Liver (tissue), 9 donors: Measurements from ENCODE around the gene MEGF6. TPM values are rescaled to one million over a fixed set of nuclear protein-coding genes. Genes with fewer than 3 reads are reported as not detected.

Source experiments
- DNase-seq: peaks from one replicate; pipeline ENCODE4 v3.0.0-alpha.2; 2017; ENCODE audit warnings: low spot score
- H3K27ac ChIP-seq, 2 donors: one replicate each; pipeline ENCODE4 v1.7.0; 2013; ENCODE audit warnings: inconsistent platforms in 2 of 2, low read length in 2 of 2, control low read depth in 1 of 2, low read depth in 1 of 2, mild to moderate bottlenecking in 1 of 2
- H3K27me3 ChIP-seq, 4 donors: one replicate each; pipeline versions ENCODE4 v1.6.1 to v1.7.0; 2013; ENCODE audit warnings: low read length in 3 of 4, inconsistent platforms in 1 of 4, mild to moderate bottlenecking in 1 of 4, moderate library complexity in 1 of 4; ENCODE audit not compliant: control insufficient read depth in 4 of 4, insufficient read depth in 4 of 4
- H3K36me3 ChIP-seq, 4 donors: one replicate each; pipeline versions ENCODE4 v1.6.1 to v1.7.0; 2013; ENCODE audit warnings: low read length in 3 of 4, mild to moderate bottlenecking in 3 of 4, low read depth in 1 of 4, moderate library complexity in 1 of 4; ENCODE audit not compliant: control insufficient read depth in 4 of 4, insufficient read depth in 3 of 4
- H3K4me1 ChIP-seq, 4 donors: one replicate each; pipeline versions ENCODE4 v1.6.1 to v1.7.0; 2013; ENCODE audit warnings: low read length in 3 of 4, mild to moderate bottlenecking in 3 of 4, moderate library complexity in 1 of 4; ENCODE audit not compliant: control insufficient read depth in 4 of 4, insufficient read depth in 4 of 4
- H3K4me3 ChIP-seq, 3 donors: one replicate each; pipeline versions ENCODE4 v1.6.1 to v1.7.0; 2013; ENCODE audit warnings: low read length in 3 of 3, control low read depth in 1 of 3, low read depth in 1 of 3, mild to moderate bottlenecking in 1 of 3
- H3K9ac ChIP-seq, 2 donors: one replicate each; pipeline ENCODE4 v1.7.0; 2013; ENCODE audit warnings: low read length in 2 of 2, mild to moderate bottlenecking in 2 of 2, moderate library complexity in 2 of 2, control low read depth in 1 of 2, low read depth in 1 of 2
- H3K9me3 ChIP-seq, 4 donors: one replicate each; pipeline versions ENCODE4 v1.6.1 to v1.7.0; 2013; ENCODE audit warnings: low read length in 3 of 4; ENCODE audit not compliant: control insufficient read depth in 4 of 4
- ATF3 ChIP-seq: IDR thresholded peaks from 2 replicates; pipeline ENCODE4 v1.6.1; 2016; ENCODE audit warnings: antibody characterized with exemption
- CTCF ChIP-seq: fragments of 150-350 bp; IDR thresholded peaks from 2 replicates; pipeline ENCODE4 v1.5.1; 2017; ENCODE audit warnings: improper control_type of control experiment, low read depth, low read length; ENCODE audit not compliant: missing input control
- EGR1 ChIP-seq, 2 donors: IDR thresholded peaks; 2 replicates each; pipeline ENCODE4 v1.6.1; 2016 to 2018; ENCODE audit warnings: antibody characterized with exemption in 2 of 2, low read depth in 2 of 2
- FOXA1 ChIP-seq: IDR thresholded peaks from 2 replicates; pipeline ENCODE4 v1.6.1; 2016; ENCODE audit warnings: antibody characterized with exemption
- FOXA2 ChIP-seq: IDR thresholded peaks from 2 replicates; pipeline ENCODE4 v1.6.1; 2016; ENCODE audit warnings: antibody characterized with exemption
- GABPA ChIP-seq, 2 donors: IDR thresholded peaks in 1 of 2; conservative IDR thresholded peaks in 1 of 2; 2 replicates each; pipeline ENCODE4 v1.6.1; 2016; ENCODE audit warnings: antibody characterized with exemption in 2 of 2, mild to moderate bottlenecking in 1 of 2, moderate library complexity in 1 of 2
- HNF4A ChIP-seq, 2 donors: conservative IDR thresholded peaks; 2 replicates each; pipeline ENCODE4 v1.6.1; 2016; ENCODE audit warnings: antibody characterized with exemption in 2 of 2, mild to moderate bottlenecking in 2 of 2
- HNF4G ChIP-seq: IDR thresholded peaks from 2 replicates; pipeline ENCODE4 v1.6.1; 2016; ENCODE audit warnings: antibody characterized with exemption
- MAX ChIP-seq: IDR thresholded peaks from 2 replicates; pipeline ENCODE4 v1.6.1; 2016; ENCODE audit warnings: antibody characterized with exemption
- NR2F2 ChIP-seq: IDR thresholded peaks from 2 replicates; pipeline ENCODE4 v1.6.1; 2016; ENCODE audit warnings: antibody characterized with exemption
- RAD21 ChIP-seq, 2 donors: IDR thresholded peaks; 2 replicates each; pipeline ENCODE4 v1.6.1; 2016; ENCODE audit warnings: antibody characterized with exemption in 2 of 2, mild to moderate bottlenecking in 2 of 2
- REST ChIP-seq: IDR thresholded peaks from 2 replicates; pipeline ENCODE4 v1.6.1; 2016; ENCODE audit warnings: antibody characterized with exemption, mild to moderate bottlenecking
- RXRA ChIP-seq, 2 donors: IDR thresholded peaks; 2 replicates each; pipeline ENCODE4 v1.6.1; 2017 to 2018; ENCODE audit warnings: antibody characterized with exemption in 2 of 2, mild to moderate bottlenecking in 1 of 2
- SP1 ChIP-seq: IDR thresholded peaks from 2 replicates; pipeline ENCODE4 v1.6.1; 2018; ENCODE audit warnings: antibody characterized with exemption, mild to moderate bottlenecking
- TAF1 ChIP-seq: conservative IDR thresholded peaks from 2 replicates; pipeline ENCODE4 v1.6.1; 2016; ENCODE audit warnings: antibody characterized with exemption, mild to moderate bottlenecking
- YY1 ChIP-seq: IDR thresholded peaks from 2 replicates; pipeline ENCODE4 v1.6.1; 2016; ENCODE audit warnings: antibody characterized with exemption, mild to moderate bottlenecking
- ZBTB33 ChIP-seq: IDR thresholded peaks from 2 replicates; pipeline ENCODE4 v1.6.1; 2016; ENCODE audit warnings: antibody characterized with exemption
- WGBS: extraction: QIAGEN DNeasy Blood & Tissue Kit; methylation state at CpG from one replicate; pipeline ENCODE4 v1.1.7; 2013; 5-methylcytosine and 5-hydroxymethylcytosine counted together
- polyA plus RNA-seq, 2 donors: library from polyadenylated mRNA; stranded (reverse) in 1 of 2; unstranded in 1 of 2; fragments of 200-250 nt in 1 of 2; fragments of >200 nt in 1 of 2; fragmentation: Nextera tagmentation in 1 of 2; extraction: Ambion mirVana in 1 of 2; gene quantifications; one replicate each; pipeline versions ENCODE4 v1.2.1 to v1.2.3, GENCODE V29; 2013 to 2015
- total RNA-seq, 2 donors: library from RNA; depleted of rRNA; stranded (reverse); fragments of >200 nt; gene quantifications; one replicate each; pipeline ENCODE4 v1.2.3, GENCODE V29; 2014
- donor health status: healthy.
- donor health status: healthy.
- donor health status: healthy.
- donor health status: healthy.
- donor health status: healthy.

MEGF6 gene
- total and polyA plus RNA-seq, 4 donors = 1.3 to 11.0 (median 4.0) TPM

GRCh38 chr1:3609769-3610526 lies 1.4 kb downstream of the MEGF6 start:
- no peaks in the 10 kb centered on the region for H3K9me3 ChIP-seq
- H3K9ac ChIP-seq = no peak overlapping the region
- peaks cover 5 to 8% (median 6%) of the 10 kb centered on the region in 4 donors for H3K4me1 ChIP-seq
- 63% methylated on average over 24 of the region's 24 CpGs for WGBS
- TF ChIP-seq RAD21 (IDR thresholded peaks at IDR 0.05) (no peak), ATF3 (no peak), HNF4A (conservative IDR thresholded peaks at IDR 0.05) (no peak), YY1 (no peak), TAF1 (no peak), NR2F2 (no peak)
- H3K36me3 ChIP-seq = no peaks in the 10 kb centered on the region
- peaks cover 0 to 2% (median 0%) of the 10 kb centered on the region in 4 donors for H3K27me3 ChIP-seq
- no peak for DNase-seq
- H3K27ac ChIP-seq = no peak overlapping the region
- H3K4me3 ChIP-seq = no peak overlapping the region

- no peaks in the 10 kb centered on the region for H3K9me3 ChIP-seq
- WGBS = 74% methylated on average over 22 of the region's 22 CpGs
- H3K27ac ChIP-seq = no peak overlapping the region
- H3K27me3 ChIP-seq = peaks cover 0 to 2% (median 0%) of the 10 kb centered on the region in 4 donors
- H3K4me1 ChIP-seq = peaks cover 5 to 8% (median 6%) of the 10 kb centered on the region in 4 donors
- DNase-seq = no peak
- H3K36me3 ChIP-seq = no peaks in the 10 kb centered on the region
- H3K4me3 ChIP-seq = no peak overlapping the region
- H3K9ac ChIP-seq = no peak overlapping the region
- no peak for TF ChIP-seq HNF4G
- no peak for TF ChIP-seq EGR1 (IDR thresholded peaks at IDR 0.05; ENCODE audit: low read depth in 2 of 2)
- TF ChIP-seq MAX = no peak
- no peak for TF ChIP-seq REST
- TF ChIP-seq GABPA (IDR thresholded peaks at IDR 0.05 in 1 of 2, conservative IDR thresholded peaks at IDR 0.05 in 1 of 2) = no peak
- TF ChIP-seq FOXA1 = no peak
- no peak for TF ChIP-seq CTCF
- no peak for TF ChIP-seq TAF1
- no peak for TF ChIP-seq NR2F2
- TF ChIP-seq RAD21 (IDR thresholded peaks at IDR 0.05) = no peak
- TF ChIP-seq FOXA2 = no peak
- TF ChIP-seq SP1 = no peak
- TF ChIP-seq ZBTB33 = no peak
- TF ChIP-seq RXRA (IDR thresholded peaks at IDR 0.05) = no peak
Measured at GRCh38 chr1:3609016-3609768, 2.1 kb downstream of the MEGF6 start.
